A549 treated with dexamethasone at 1 μM for 4 hours (cell line): Measurements from ENCODE around the gene ASPHD2. TPM values are rescaled to one million over a fixed set of nuclear protein-coding genes. Genes with fewer than 3 reads are reported as not detected.

Experiments used
- total RNA-seq: library from RNA; stranded (reverse); fragments of 200-300 nt; extraction: Qiagen RNA extraction; gene quantifications from 5 replicates; pipeline ENCODE4 v1.2.3, GENCODE V29; 2022

The ASPHD2 gene, protein sequence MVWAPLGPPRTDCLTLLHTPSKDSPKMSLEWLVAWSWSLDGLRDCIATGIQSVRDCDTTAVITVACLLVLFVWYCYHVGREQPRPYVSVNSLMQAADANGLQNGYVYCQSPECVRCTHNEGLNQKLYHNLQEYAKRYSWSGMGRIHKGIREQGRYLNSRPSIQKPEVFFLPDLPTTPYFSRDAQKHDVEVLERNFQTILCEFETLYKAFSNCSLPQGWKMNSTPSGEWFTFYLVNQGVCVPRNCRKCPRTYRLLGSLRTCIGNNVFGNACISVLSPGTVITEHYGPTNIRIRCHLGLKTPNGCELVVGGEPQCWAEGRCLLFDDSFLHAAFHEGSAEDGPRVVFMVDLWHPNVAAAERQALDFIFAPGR
- 1.5 to 2.0 TPM (median 1.7 TPM) in 5 replicates for total RNA-seq

DNA sequence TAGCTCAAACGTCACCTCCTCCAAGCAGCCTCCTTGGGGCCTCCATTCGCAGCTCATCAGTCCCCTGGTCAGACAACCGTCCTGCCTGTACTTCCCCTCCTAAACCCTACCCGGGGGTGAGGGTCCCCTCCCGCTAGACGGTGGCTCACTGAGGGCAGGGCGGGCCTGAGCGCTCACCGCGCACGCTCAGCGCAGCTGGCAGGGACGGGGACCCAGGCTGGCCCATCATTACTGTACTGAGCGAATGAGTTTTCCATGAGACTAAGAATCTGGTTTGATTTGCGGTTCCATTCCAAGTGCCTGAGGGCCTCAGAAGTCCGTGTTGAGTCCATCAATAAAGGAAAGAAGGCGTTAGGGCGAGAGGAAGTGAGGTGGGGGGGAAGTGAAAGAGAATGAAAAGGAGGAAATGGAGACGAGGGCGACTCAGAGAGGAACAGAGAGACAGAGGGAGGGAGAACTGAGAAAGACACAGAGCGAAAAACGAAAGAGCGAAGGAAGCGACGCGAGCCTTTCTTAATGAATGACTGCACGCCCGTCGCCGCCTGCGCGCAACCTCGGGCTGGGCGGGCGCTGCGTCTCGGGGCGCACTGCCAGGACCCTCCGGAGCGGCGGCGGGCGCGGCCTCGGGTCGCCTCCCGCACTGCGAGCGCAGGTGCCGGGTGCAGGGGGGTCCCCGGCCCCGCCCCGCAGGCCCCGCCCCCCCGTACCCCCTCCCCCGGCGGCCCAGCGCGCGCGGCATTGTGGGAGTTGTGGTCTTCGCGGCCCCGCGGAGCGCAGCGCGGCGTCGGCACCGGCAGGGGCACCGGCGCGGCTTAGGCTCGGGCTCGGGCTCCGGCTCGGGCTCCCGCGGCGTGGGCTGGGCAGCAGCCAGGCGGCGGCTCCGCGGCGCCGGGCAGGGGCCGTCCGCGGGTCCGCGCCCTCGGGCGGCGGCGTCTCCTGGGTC is at the start of gene ASPHD2:
TSS of gene ASPHD2 (plus strand) at position 746 of the 943 bp plus-strand sequence. CDS start 4,356 bp downstream, outside the sequence.

GRCh38 chr22:26483439-26484359 is 54.6 kb downstream of the ASPHD2 start, which contains the start of the genes HPS4 and SRRD:
HPS4 (minus strand) TSS chr22:26483783; CDS start chr22:26481762, 2,021 bp downstream.
SRRD (plus strand) TSS chr22:26483877; CDS start chr22:26483891, 14 bp downstream.

Other genes starting within 250 kb of the ASPHD2 start
- gene HPS4, start 54.5 kb downstream of the ASPHD2 start, total RNA-seq: 14.1 to 17.4 TPM (median 16.0 TPM) in 5 replicates
- gene SRRD, start 54.6 kb downstream of the ASPHD2 start, total RNA-seq: 15.7 to 23.9 TPM (median 19.4 TPM) in 5 replicates
- 20.2 to 26.4 TPM (median 25.5 TPM) in 5 replicates for gene TFIP11, start 83.2 kb downstream of the ASPHD2 start, total RNA-seq
- gene TPST2, start 160.9 kb downstream of the ASPHD2 start, total RNA-seq: 7.7 to 9.5 TPM (median 8.2 TPM) in 5 replicates
- gene CRYBB1, start 188.8 kb downstream of the ASPHD2 start, total RNA-seq: not detected in 5 replicates
- not detected in 5 replicates for gene CRYBA4, start 192.7 kb downstream of the ASPHD2 start, total RNA-seq
- 0.11 to 0.38 TPM (median 0.25 TPM) in 5 replicates for gene MIAT, start 228.3 kb downstream of the ASPHD2 start, total RNA-seq